Measurements from ENCODE around the gene AGBL3. TPM values are rescaled to one million over a fixed set of nuclear protein-coding genes. Genes with fewer than 3 reads are reported as not detected.
A peak's percentile ranks its signal among the peaks of the same experiment; 100 is the strongest.

AGBL3 gene
- total RNA-seq, 1 donor from 2014 or later = 4.9 TPM

- H3K27ac ChIP-seq = no peak overlapping the region
- no peaks in the 10 kb centered on the region for H3K27me3 ChIP-seq
- no peak overlapping the region for H3K4me3 ChIP-seq
- no peak for DNase-seq (ENCODE audit: extremely low spot score in 2 of 2)
- peaks cover 13% of the 10 kb centered on the region for H3K9me3 ChIP-seq
- peaks cover 16 to 53% of the 10 kb centered on the region in 2 donors for H3K36me3 ChIP-seq
- TF ChIP-seq POLR2A (IDR thresholded peaks at IDR 0.05) = no peak
- no peaks in the 10 kb centered on the region for H3K4me1 ChIP-seq
- intact Hi-C loops (cut with DNase I) = no loop called here
These were observed 195.1 kb downstream of the AGBL3 start for GRCh38 chr7:135181261-135181928.

GRCh38 chr7:135181929-135182678 lies 195.8 kb downstream of the AGBL3 start:
- H3K36me3 ChIP-seq = peaks cover 16 to 60% of the 10 kb centered on the region in 2 donors
- no peaks in the 10 kb centered on the region for H3K27me3 ChIP-seq
- H3K9me3 ChIP-seq = peaks cover 13% of the 10 kb centered on the region
- DNase-seq (ENCODE audit: extremely low spot score in 2 of 2) = peak in 1 of 2 donors; percentile 64
- no peak overlapping the region for H3K27ac ChIP-seq
- no peaks in the 10 kb centered on the region for H3K4me1 ChIP-seq
- intact Hi-C loops (cut with DNase I) = no loop called here
- no peak for TF ChIP-seq CTCF (IDR thresholded peaks at IDR 0.05)
- TF ChIP-seq POLR2AphosphoS5 (IDR thresholded peaks at IDR 0.05; ENCODE audit: insufficient read depth in 1 of 2, low read depth in 1 of 2) = no peak
- TF ChIP-seq POLR2A (IDR thresholded peaks at IDR 0.05) = no peak
- no peak overlapping the region for H3K4me3 ChIP-seq

- Histone ChIP-seq H3K27me3 (no peaks in the 10 kb centered on the region), H3K4me3 (no peak overlapping the region), H3K4me1 (no peaks in the 10 kb centered on the region), H3K9me3 (peaks cover 13% of the 10 kb centered on the region), H3K27ac (no peak overlapping the region), H3K36me3 (peaks cover 19 to 66% of the 10 kb centered on the region in 2 donors)
- DNase-seq (ENCODE audit: extremely low spot score in 2 of 2) = peak in 1 of 2 donors; percentile 20
- TF ChIP-seq POLR2A (IDR thresholded peaks at IDR 0.05) (no peak), CTCF (IDR thresholded peaks at IDR 0.05) (no peak), POLR2AphosphoS5 (IDR thresholded peaks at IDR 0.05; ENCODE audit: insufficient read depth in 1 of 2, low read depth in 1 of 2) (no peak)
- intact Hi-C loops (cut with DNase I) = no loop called here
These were observed 197.2 kb downstream of the AGBL3 start for GRCh38 chr7:135183478-135183877.

- intact Hi-C loops (cut with DNase I) = no loop called here
- TF ChIP-seq POLR2A (IDR thresholded peaks at IDR 0.05) (no peak), CTCF (IDR thresholded peaks at IDR 0.05) (no peak), POLR2AphosphoS5 (IDR thresholded peaks at IDR 0.05; ENCODE audit: insufficient read depth in 1 of 2, low read depth in 1 of 2) (no peak)
- no peak overlapping the region for H3K27ac ChIP-seq
- no peaks in the 10 kb centered on the region for H3K27me3 ChIP-seq
- peaks cover 13% of the 10 kb centered on the region for H3K9me3 ChIP-seq
- peaks cover 19 to 75% of the 10 kb centered on the region in 2 donors for H3K36me3 ChIP-seq
- no peak overlapping the region for H3K4me3 ChIP-seq
- DNase-seq (ENCODE audit: extremely low spot score in 2 of 2) = peak in 1 of 2 donors; percentile 65
- no peaks in the 10 kb centered on the region for H3K4me1 ChIP-seq
These were observed 198.0 kb downstream of the AGBL3 start for GRCh38 chr7:135184254-135184841.

Other genes starting within 250 kb of the AGBL3 start
- 343 TPM for gene CALD1, start 206.9 kb upstream of the AGBL3 start, total RNA-seq
- 20.4 TPM for gene TMEM140, start 161.6 kb downstream of the AGBL3 start, total RNA-seq
- gene CYREN, start 184.2 kb downstream of the AGBL3 start, total RNA-seq = 33.4 TPM
- 31.2 TPM for gene WDR91, start 225.0 kb downstream of the AGBL3 start, total RNA-seq
- gene STRA8, start 247.3 kb downstream of the AGBL3 start, total RNA-seq = not detected